ENCODE data around the gene CLN6.

CLN6 gene

GRCh38 chr15:68229386-68230156, at the start of gene CLN6:
Gene CLN6, minus strand, starts transcription at chr15:68229728. Its CDS starts 144 bp downstream, at chr15:68229584.
- peak within 1 kb of the TSS; percentile 83 for H3K4me3 ChIP-seq (ENCODE audit: control insufficient read depth, low read depth, low read length)
- TF ChIP-seq, protein P1, sequence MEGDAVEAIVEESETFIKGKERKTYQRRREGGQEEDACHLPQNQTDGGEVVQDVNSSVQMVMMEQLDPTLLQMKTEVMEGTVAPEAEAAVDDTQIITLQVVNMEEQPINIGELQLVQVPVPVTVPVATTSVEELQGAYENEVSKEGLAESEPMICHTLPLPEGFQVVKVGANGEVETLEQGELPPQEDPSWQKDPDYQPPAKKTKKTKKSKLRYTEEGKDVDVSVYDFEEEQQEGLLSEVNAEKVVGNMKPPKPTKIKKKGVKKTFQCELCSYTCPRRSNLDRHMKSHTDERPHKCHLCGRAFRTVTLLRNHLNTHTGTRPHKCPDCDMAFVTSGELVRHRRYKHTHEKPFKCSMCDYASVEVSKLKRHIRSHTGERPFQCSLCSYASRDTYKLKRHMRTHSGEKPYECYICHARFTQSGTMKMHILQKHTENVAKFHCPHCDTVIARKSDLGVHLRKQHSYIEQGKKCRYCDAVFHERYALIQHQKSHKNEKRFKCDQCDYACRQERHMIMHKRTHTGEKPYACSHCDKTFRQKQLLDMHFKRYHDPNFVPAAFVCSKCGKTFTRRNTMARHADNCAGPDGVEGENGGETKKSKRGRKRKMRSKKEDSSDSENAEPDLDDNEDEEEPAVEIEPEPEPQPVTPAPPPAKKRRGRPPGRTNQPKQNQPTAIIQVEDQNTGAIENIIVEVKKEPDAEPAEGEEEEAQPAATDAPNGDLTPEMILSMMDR (IDR thresholded peaks at IDR 0.05; ENCODE audit: control insufficient read depth, insufficient read depth, low read depth, low read length, missing control alignments), result no peak
- peak; percentile 32 for DNase-seq (ENCODE audit: low read depth)

GRCh38 chr15:68278595-68279405, 49.3 kb upstream of the CLN6 start:
- no peak for DNase-seq (ENCODE audit: low read depth)
- H3K4me3 ChIP-seq (ENCODE audit: control insufficient read depth, low read depth, low read length), result peak overlapping the region; percentile 90
- TF ChIP-seq, protein P1 (IDR thresholded peaks at IDR 0.05; ENCODE audit: control insufficient read depth, insufficient read depth, low read depth, low read length, missing control alignments), result no peak

DNA sequence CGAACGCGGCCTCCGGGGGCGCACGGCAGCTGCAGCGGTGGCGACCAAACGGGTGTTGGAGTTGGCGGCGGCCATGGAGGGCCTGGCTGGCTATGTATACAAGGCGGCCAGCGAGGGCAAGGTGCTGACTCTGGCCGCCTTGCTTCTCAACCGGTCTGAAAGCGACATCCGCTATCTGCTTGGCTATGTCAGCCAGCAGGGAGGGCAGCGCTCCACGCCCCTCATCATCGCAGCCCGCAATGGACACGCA, 48.7 kb upstream of the CLN6 start:
- peak overlapping the region; percentile 90 for H3K4me3 ChIP-seq (ENCODE audit: control insufficient read depth, low read depth, low read length)
- TF ChIP-seq, protein P1 (IDR thresholded peaks at IDR 0.05; ENCODE audit: control insufficient read depth, insufficient read depth, low read depth, low read length, missing control alignments), result peak; percentile 47
- no peak for DNase-seq (ENCODE audit: low read depth)

DNA sequence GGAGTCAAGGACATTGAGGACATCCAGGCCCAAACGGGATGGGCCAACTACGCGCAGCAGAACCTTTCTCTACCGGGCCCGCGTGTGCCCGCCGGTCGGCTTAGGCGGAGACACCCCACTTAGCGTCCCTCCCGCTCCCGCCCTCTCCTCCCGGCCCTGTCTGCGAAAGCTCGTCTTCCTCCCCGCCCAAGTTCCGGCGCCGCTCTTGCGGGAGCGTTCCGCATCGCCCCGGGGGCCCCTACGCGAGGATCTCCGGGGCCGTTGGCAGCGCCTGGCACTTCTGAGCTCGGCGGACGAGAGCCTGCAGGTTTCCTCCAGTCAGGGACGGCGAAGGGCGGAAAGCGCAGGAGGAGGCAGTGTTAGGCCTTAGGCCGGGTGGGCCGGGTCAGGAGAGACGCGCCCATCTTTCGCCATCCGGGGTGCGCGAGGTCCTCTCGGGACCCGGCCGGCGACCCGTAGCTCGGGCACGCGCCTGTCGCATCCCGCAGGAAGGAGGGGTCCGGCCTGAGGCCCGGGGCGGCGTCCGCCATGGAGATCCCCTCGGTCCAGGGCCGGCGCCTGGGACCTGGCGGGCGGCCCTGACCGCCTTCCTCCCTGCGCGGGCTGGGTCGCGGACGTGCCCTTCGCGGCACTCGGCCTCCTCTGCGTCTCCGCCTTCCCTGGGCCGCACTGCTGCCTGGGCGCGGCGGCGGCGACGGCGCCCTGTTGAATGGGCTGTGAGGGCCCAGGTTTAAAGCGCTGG, 48.2 kb upstream of the CLN6 start, which contains the start of gene FEM1B:
FEM1B (plus strand) TSS at position 143 of the 742 bp plus-strand sequence. CDS start 673 bp downstream, outside the sequence.
- DNase-seq (ENCODE audit: low read depth), result peak; percentile 75
- TF ChIP-seq, protein P1 (IDR thresholded peaks at IDR 0.05; ENCODE audit: control insufficient read depth, insufficient read depth, low read depth, low read length, missing control alignments), result no peak
- H3K4me3 ChIP-seq (ENCODE audit: control insufficient read depth, low read depth, low read length), result peak within 1 kb of the TSS; percentile 90

DNA sequence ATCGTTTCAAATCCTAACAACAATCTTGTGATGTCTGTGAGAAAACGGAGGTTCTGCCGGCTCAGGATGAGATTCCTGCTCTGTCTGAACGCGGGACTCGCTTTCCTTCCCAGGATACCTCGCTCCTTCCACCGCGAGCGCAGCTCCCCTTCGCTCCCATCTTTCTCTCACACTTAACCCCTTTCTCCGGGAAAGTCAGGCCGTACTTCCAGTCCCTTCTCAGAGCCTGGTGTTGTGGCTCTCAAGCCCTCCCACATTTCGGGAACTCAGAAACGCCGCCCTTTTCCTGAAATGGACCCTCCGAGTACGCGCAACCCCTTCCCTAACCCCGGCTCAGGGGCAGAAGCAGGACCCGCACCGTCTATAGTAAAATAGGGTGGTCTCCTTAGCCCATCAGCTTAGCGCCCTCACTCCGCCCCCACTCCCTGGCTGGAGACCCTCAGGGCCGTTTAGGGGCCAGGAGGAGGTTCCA, 47.6 kb upstream of the CLN6 start:
- TF ChIP-seq, protein P1 (IDR thresholded peaks at IDR 0.05; ENCODE audit: control insufficient read depth, insufficient read depth, low read depth, low read length, missing control alignments), result no peak
- peak overlapping the region; percentile 90 for H3K4me3 ChIP-seq (ENCODE audit: control insufficient read depth, low read depth, low read length)
- DNase-seq (ENCODE audit: low read depth), result no peak

DNA sequence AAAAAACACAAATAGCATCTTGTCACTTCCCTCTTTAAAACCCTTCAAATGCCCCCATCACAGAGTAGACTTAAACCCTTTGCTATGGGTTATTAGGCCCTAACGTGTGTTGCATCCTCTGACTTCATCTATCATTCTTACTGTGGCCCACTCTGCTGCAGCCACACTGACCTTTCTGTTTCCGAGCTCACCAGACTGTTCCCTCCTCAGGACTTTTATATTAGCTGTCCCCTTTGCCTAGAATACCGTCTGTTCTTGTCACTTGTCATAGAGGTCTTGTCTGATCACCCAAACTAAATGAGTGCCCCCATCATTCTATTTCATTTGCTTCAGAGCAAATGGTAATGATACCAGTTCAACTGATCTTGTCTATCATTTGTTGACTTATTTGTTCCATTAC, 47.1 kb upstream of the CLN6 start:
- peak overlapping the region; percentile 90 for H3K4me3 ChIP-seq (ENCODE audit: control insufficient read depth, low read depth, low read length)
- TF ChIP-seq, protein P1 (IDR thresholded peaks at IDR 0.05; ENCODE audit: control insufficient read depth, insufficient read depth, low read depth, low read length, missing control alignments), result no peak
- no peak for DNase-seq (ENCODE audit: low read depth)

Data from AG09309 (cell line).